Mesendoderm (in vitro differentiated cells): ENCODE results near the gene DGKI.

Source experiments
- DNase-seq: peaks from one replicate; pipeline ENCODE4 v3.0.0; 2013
- H2AK5ac ChIP-seq: 2 replicates; pipeline ENCODE4 v1.6.1; 2013; ENCODE audit warnings: low read length, inconsistent platforms
- H2BK120ac ChIP-seq: 2 replicates; pipeline ENCODE4 v1.6.1; 2013; ENCODE audit warnings: low read depth, mild to moderate bottlenecking, low read length, moderate library complexity, mixed read lengths
- H2BK15ac ChIP-seq: replicated peaks from 2 replicates; pipeline ENCODE4 v1.6.1; 2013; ENCODE audit warnings: low read depth, mild to moderate bottlenecking, moderate library complexity
- H2BK5ac ChIP-seq: 2 replicates; pipeline ENCODE4 v1.6.1; 2013; ENCODE audit warnings: low read length, inconsistent platforms
- H3K18ac ChIP-seq: 2 replicates; pipeline ENCODE4 v1.6.1; 2013; ENCODE audit warnings: mild to moderate bottlenecking, low read length, mixed read lengths
- H3K23ac ChIP-seq: one replicate; pipeline ENCODE4 v1.6.1; 2013; ENCODE audit warnings: low read length
- H3K27ac ChIP-seq: 2 replicates; pipeline ENCODE4 v1.5.1; 2013; ENCODE audit warnings: low read depth, mild to moderate bottlenecking, inconsistent platforms, low read length, moderate library complexity
- H3K27me3 ChIP-seq: 2 replicates; pipeline ENCODE4 v1.6.1; 2013; ENCODE audit warnings: low read length, control low read depth, mild to moderate bottlenecking, inconsistent platforms; ENCODE audit not compliant: insufficient read depth, poor library complexity
- H3K36me3 ChIP-seq: 2 replicates; pipeline ENCODE4 v1.6.1; 2013; ENCODE audit warnings: low read length, inconsistent platforms; ENCODE audit not compliant: control insufficient read depth, insufficient read depth
- H3K4ac ChIP-seq: one replicate; pipeline ENCODE4 v1.6.1; 2013; ENCODE audit warnings: low read depth, mild to moderate bottlenecking, low read length, moderate library complexity
- H3K4me1 ChIP-seq: 2 replicates; pipeline ENCODE4 v1.6.1; 2013; ENCODE audit warnings: low read depth, low read length, inconsistent platforms; ENCODE audit not compliant: control insufficient read depth
- H3K4me2 ChIP-seq: 2 replicates; pipeline ENCODE4 v1.6.1; 2013; ENCODE audit warnings: low read length
- H3K4me3 ChIP-seq: 2 replicates; pipeline ENCODE4 v1.5.1; 2013; ENCODE audit warnings: mild to moderate bottlenecking, low read length
- H3K56ac ChIP-seq: one replicate; pipeline ENCODE4 v1.6.1; 2013; ENCODE audit warnings: low read length
- H3K79me1 ChIP-seq: 2 replicates; pipeline ENCODE4 v1.6.1; 2013; ENCODE audit warnings: low read length, inconsistent platforms
- H3K79me2 ChIP-seq: 2 replicates; pipeline ENCODE4 v1.6.1; 2013; ENCODE audit warnings: mild to moderate bottlenecking, low read length; ENCODE audit not compliant: control insufficient read depth, insufficient read depth
- H3K9ac ChIP-seq: 2 replicates; pipeline ENCODE4 v1.6.1; 2013; ENCODE audit warnings: low read length, inconsistent platforms
- H4K5ac ChIP-seq: one replicate; pipeline ENCODE4 v1.6.1; 2013; ENCODE audit warnings: low read length
- H4K8ac ChIP-seq: one replicate; pipeline ENCODE4 v1.6.1; 2013; ENCODE audit warnings: low read depth, mild to moderate bottlenecking, control low read depth, low read length, moderate library complexity
- WGBS: extraction: QIAGEN DNeasy Blood & Tissue Kit; methylation state at CpG from one replicate; pipeline ENCODE4 v1.1.7; 2013; ENCODE audit warnings: low lambda C conversion rate, missing lambda C conversion rate; ENCODE audit not compliant: insufficient coverage; ENCODE audit errors: extremely low coverage; 5-methylcytosine and 5-hydroxymethylcytosine counted together

DGKI gene

DNA sequence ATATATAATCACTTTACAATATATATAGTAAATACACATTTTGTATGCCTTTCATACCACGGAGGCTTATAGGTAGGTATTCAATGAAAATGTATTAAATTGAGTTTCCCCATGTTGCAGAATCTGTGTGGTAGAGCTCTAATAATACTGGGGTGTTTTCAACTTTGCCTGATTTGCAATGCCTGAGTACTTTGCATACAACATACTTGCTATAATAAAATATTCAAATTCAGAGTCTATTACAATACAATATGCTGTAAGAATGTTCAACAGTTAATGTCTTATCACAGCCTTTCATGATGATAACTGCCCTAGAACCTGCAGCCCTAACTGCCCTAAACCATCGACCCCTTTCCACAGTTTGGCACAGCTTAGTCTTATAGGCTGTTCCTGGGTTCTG is 114.6 kb downstream of the DGKI start:
- H3K4me1 ChIP-seq: no peaks in the 10 kb centered on the region
- H3K36me3 ChIP-seq: no peaks in the 10 kb centered on the region
- no peak overlapping the region for H2AK5ac ChIP-seq
- no peak overlapping the region for H3K4ac ChIP-seq
- H3K4me3 ChIP-seq: no peak overlapping the region
- H3K18ac ChIP-seq: no peak overlapping the region
- no peak for DNase-seq
- H3K27ac ChIP-seq: no peak overlapping the region
- H4K8ac ChIP-seq: no peak overlapping the region
- no peak overlapping the region for H2BK15ac ChIP-seq
- no peak overlapping the region for H2BK120ac ChIP-seq
- H3K79me2 ChIP-seq: no peaks in the 10 kb centered on the region
- no peak overlapping the region for H2BK5ac ChIP-seq
- no peak overlapping the region for H3K9ac ChIP-seq
- no peaks in the 10 kb centered on the region for H3K79me1 ChIP-seq
- H3K4me2 ChIP-seq: no peak overlapping the region
- H4K5ac ChIP-seq: no peak overlapping the region
- H3K56ac ChIP-seq: no peak overlapping the region
- H3K23ac ChIP-seq: no peak overlapping the region
- no CpG with 5 or more reads among the region's 2 CpGs for WGBS
- H3K27me3 ChIP-seq: no peaks in the 10 kb centered on the region

DNA sequence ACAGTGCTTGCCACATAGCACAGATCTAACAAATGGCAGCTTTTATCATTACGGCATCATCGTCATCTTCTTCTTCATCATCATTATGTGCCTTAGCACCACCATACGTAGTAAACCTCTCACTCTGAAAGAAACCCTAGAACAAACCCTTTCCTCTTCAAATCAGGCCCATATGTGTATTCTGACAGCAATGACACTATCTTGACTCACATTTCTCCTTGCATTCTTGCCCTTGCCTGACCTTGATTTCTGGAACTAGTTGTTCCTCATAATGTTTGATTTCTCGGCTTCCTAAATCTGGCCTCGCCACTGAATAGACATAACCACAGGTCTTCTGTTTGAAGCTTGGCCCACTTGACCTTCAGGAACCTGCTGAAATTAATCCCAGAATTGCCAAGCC is 115.3 kb downstream of the DGKI start:
- no peak overlapping the region for H3K4me2 ChIP-seq

DNA sequence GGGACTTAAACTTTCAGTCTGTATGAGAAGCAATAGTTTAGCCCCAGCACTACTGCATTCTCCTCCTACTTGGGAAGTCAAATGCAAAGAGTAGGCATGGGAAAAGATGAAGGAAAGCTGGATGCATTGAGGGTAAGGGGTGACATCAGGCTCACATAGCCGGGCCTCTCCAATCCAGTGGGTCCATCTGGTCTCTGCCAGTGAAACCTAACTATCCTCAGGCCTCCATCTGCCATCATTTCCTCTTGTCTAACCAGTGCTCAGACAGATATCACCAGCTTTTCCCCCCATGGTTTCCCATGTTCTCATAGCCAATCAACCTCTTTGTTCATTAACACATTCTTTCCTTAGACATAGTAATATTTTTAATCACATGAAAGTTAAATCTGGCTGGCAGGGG is 118.3 kb downstream of the DGKI start:
- Histone ChIP-seq H3K36me3 (no peaks in the 10 kb centered on the region), H4K5ac (no peak overlapping the region), H3K23ac (no peak overlapping the region), H3K79me1 (no peaks in the 10 kb centered on the region), H3K4ac (no peak overlapping the region), H2BK5ac (no peak overlapping the region), H4K8ac (no peak overlapping the region), H3K79me2 (no peaks in the 10 kb centered on the region), H2BK120ac (no peak overlapping the region), H3K4me1 (no peaks in the 10 kb centered on the region), H3K18ac (no peak overlapping the region), H3K4me2 (no peak overlapping the region), H2BK15ac (no peak overlapping the region), H3K27me3 (no peaks in the 10 kb centered on the region), H3K9ac (no peak overlapping the region), H3K56ac (no peak overlapping the region), H3K4me3 (no peak overlapping the region), H3K27ac (no peak overlapping the region), H2AK5ac (no peak overlapping the region)
- no CpG with 5 or more reads among the region's 1 CpG for WGBS
- DNase-seq: no peak

More for the DNA sequence above, 115.3 kb downstream of the DGKI start:
- no peaks in the 10 kb centered on the region for H3K79me2 ChIP-seq
- H2AK5ac ChIP-seq: no peak overlapping the region
- DNase-seq: no peak
- H4K8ac ChIP-seq: no peak overlapping the region
- no peak overlapping the region for H3K9ac ChIP-seq
- H4K5ac ChIP-seq: no peak overlapping the region
- H3K27ac ChIP-seq: no peak overlapping the region
- no peaks in the 10 kb centered on the region for H3K36me3 ChIP-seq
- no peak overlapping the region for H2BK15ac ChIP-seq
- H3K27me3 ChIP-seq: no peaks in the 10 kb centered on the region
- H3K79me1 ChIP-seq: no peaks in the 10 kb centered on the region
- no peaks in the 10 kb centered on the region for H3K4me1 ChIP-seq
- no peak overlapping the region for H3K4ac ChIP-seq
- no peak overlapping the region for H3K56ac ChIP-seq
- WGBS: no CpG with 5 or more reads among the region's 5 CpGs
- no peak overlapping the region for H3K23ac ChIP-seq
- H3K18ac ChIP-seq: no peak overlapping the region
- H2BK5ac ChIP-seq: no peak overlapping the region
- no peak overlapping the region for H2BK120ac ChIP-seq
- H3K4me3 ChIP-seq: no peak overlapping the region

DNA sequence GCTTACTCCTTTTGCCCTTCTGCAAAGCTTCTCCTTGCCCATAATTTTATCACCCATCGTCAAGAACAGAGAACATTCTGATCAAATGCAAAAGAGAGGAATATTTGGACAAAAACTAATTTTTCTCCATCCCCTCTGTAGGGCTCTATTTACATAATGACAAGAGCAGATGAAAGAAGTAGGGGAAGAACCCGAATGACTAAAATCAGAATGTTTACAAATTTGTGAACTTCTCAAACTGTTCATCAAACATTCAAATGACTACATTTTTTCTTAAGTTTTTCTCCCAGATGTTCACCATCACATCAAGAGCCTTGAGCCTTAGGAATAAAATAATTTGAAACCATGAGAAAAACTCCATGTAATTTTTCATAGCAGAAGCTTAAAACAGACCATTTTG is 119.4 kb downstream of the DGKI start:
- Histone ChIP-seq H3K4ac (no peak overlapping the region), H3K23ac (no peak overlapping the region), H3K4me1 (no peaks in the 10 kb centered on the region), H3K27me3 (no peaks in the 10 kb centered on the region), H4K8ac (no peak overlapping the region), H3K79me2 (no peaks in the 10 kb centered on the region), H3K9ac (no peak overlapping the region), H3K27ac (no peak overlapping the region), H3K4me2 (no peak overlapping the region), H4K5ac (no peak overlapping the region), H2BK15ac (no peak overlapping the region), H2BK5ac (no peak overlapping the region), H3K36me3 (no peaks in the 10 kb centered on the region), H3K79me1 (no peaks in the 10 kb centered on the region), H2BK120ac (no peak overlapping the region), H3K4me3 (no peak overlapping the region), H3K18ac (no peak overlapping the region), H3K56ac (no peak overlapping the region), H2AK5ac (no peak overlapping the region)
- DNase-seq: no peak
- WGBS: no CpG with 5 or more reads among the region's 2 CpGs

DNA sequence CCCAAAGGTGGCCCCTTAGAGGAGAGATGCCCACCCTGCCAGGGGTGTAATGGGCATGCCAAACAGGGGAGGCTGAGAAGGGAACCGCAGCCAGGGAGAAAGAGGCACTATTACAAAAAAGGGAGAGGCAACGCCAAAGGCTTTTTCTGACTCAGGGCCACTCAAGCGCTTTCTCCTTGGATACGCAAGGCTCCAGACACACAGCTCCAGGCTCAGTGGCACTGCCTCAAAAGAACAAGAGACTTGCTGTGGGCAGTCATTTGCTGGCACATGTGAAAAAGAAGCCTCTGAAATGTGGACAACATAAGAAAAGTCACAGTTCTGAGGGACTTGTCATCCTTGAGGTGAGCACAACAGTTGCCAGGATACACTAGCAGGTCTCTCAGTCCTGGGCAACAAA is 128.4 kb downstream of the DGKI start:
- H3K23ac ChIP-seq: no peak overlapping the region
- H3K36me3 ChIP-seq: no peaks in the 10 kb centered on the region
- no peak overlapping the region for H2BK15ac ChIP-seq
- H4K5ac ChIP-seq: no peak overlapping the region
- WGBS: no CpG with 5 or more reads among the region's 4 CpGs
- H3K56ac ChIP-seq: no peak overlapping the region
- no peak overlapping the region for H2BK120ac ChIP-seq
- no peaks in the 10 kb centered on the region for H3K79me2 ChIP-seq
- peak; percentile 13 for DNase-seq
- H3K4ac ChIP-seq: no peak overlapping the region
- H3K27ac ChIP-seq: no peak overlapping the region
- H3K4me2 ChIP-seq: no peak overlapping the region
- no peaks in the 10 kb centered on the region for H3K4me1 ChIP-seq
- no peak overlapping the region for H2AK5ac ChIP-seq
- H3K9ac ChIP-seq: no peak overlapping the region
- no peak overlapping the region for H4K8ac ChIP-seq
- H3K4me3 ChIP-seq: no peak overlapping the region
- no peaks in the 10 kb centered on the region for H3K27me3 ChIP-seq
- H3K79me1 ChIP-seq: no peaks in the 10 kb centered on the region
- no peak overlapping the region for H3K18ac ChIP-seq
- no peak overlapping the region for H2BK5ac ChIP-seq

DNA sequence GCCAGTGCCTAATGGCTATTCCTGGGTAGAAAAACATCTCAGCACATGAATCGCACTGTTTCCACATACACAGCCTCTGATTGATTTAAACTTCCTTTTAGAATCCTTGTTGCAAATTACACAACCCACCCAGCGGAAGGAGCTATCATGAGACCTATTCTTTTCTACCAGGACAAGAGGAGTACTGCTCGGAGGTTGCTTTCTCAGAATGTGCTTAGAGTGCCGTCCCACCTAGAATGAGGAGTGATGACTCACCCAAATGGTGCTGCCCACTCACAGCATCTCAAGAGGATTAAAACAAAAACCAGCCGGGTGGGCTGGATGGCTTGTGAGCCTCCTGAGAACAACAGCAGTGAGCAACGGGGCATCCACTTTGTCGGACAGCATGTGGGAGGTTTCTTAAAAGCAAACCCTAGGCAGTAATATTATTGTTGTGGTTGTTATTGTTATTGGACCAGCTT is 128.9 kb downstream of the DGKI start:
- Histone ChIP-seq H3K56ac (no peak overlapping the region), H3K23ac (no peak overlapping the region), H3K9ac (no peak overlapping the region), H3K27ac (no peak overlapping the region), H2AK5ac (no peak overlapping the region), H3K79me2 (no peaks in the 10 kb centered on the region), H2BK15ac (no peak overlapping the region), H4K8ac (no peak overlapping the region), H3K4me1 (no peaks in the 10 kb centered on the region), H3K18ac (no peak overlapping the region), H3K36me3 (no peaks in the 10 kb centered on the region), H2BK5ac (no peak overlapping the region), H3K79me1 (no peaks in the 10 kb centered on the region), H4K5ac (no peak overlapping the region), H2BK120ac (no peak overlapping the region), H3K4me2 (no peak overlapping the region), H3K4ac (no peak overlapping the region), H3K4me3 (no peak overlapping the region), H3K27me3 (no peaks in the 10 kb centered on the region)
- WGBS: no CpG with 5 or more reads among the region's 7 CpGs
- peak; percentile 73 for DNase-seq
